Right forelimb (tissue), 1 donor: ENCODE data around the gene RHBDF2.

Source experiments
- DNase-seq: peaks from one replicate; pipeline ENCODE4 v3.0.0-alpha.2; 2018

The RHBDF2 gene

DNA sequence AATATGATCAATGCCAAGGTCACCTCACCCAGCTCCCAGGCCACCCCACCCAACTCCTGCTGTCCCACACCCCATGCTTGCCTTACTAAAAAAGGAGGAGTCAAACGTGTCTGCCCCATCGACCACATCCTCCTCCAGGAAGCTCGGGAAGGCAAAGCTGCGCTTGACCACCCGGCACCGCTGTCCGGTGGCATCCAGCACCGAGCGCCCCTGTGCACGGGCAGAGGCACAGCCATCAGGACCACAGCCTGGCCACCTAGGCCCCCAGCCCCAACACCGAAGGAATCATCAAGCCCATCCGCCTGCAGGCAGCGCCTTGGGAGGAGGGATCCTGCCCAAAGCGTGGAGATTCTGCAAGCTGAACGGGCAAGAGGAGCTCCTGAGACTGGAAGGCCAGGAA, 23.6 kb downstream of the RHBDF2 start:
- no peak for DNase-seq

DNA sequence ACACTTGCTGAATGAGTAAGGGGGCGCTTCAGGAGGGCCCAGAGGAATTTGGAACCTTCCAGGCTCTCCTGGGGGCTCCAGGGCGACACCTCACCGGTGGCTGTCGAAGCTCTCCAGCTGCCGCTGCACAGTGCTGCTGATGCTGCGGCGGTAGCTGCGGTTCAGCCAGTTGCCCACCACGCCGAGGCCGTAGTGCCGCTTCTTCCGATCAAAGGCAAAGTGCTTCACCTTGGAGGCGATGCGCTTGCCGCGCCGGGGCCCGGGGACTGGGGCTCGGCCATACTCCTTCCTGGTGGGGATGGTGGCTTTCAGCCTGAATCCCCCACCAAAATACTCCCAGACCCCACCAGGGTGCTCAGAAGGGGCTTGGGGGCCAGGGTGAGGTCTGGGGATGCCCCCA, 24.5 kb downstream of the RHBDF2 start:
- DNase-seq, result no peak

- no peak for DNase-seq
These were observed 25.9 kb downstream of the RHBDF2 start for GRCh38 chr17:76475302-76475701.

DNA sequence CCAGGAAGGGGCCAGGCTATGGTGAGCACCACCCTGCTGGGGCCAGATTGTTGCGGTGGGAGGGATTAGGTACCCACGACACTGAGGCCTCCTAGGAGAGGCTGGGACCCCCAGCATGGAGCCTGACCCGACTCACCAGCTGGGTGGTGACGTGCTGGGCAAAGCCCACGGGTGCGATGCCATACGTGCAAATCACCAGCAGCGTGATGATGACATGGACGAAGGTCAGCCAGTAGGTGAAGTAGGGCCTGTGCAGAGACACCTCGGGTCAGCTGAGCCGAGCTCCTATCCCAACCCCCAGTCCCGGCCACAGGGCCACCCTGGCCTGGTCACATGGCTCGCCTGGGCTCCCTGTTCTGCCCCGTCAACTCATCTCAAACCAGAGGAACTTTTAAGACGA, 26.3 kb downstream of the RHBDF2 start:
- no peak for DNase-seq

- DNase-seq, result no peak
These were observed 27.0 kb downstream of the RHBDF2 start for GRCh38 chr17:76474238-76474637.

- DNase-seq, result no peak
These were observed 27.7 kb downstream of the RHBDF2 start for GRCh38 chr17:76473541-76473985.

DNA sequence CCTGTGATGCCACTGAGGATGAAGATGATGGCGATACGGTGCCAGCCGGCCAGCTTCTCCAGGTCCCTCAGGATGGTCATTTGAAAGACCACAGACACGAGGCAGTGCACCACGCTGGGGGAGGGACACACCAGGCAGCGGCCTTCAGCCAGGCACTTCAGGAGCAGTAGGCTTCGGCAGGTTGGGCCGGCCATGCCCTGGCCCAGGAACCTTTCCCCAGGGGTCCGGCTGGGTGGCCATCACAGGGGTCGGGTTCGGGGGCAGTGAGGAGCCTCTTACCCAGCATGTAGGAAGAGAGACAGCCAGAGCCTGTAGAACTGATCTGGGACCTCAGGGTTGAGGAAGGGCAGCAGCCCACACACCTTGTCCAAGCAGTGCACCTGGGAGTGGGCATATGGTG, 28.5 kb downstream of the RHBDF2 start:
- DNase-seq, result no peak

GRCh38 chr17:76472258-76472645, 29.0 kb downstream of the RHBDF2 start:
- DNase-seq, result no peak

GRCh38 chr17:76471498-76472257, 29.5 kb downstream of the RHBDF2 start:
- DNase-seq, result no peak

DNA sequence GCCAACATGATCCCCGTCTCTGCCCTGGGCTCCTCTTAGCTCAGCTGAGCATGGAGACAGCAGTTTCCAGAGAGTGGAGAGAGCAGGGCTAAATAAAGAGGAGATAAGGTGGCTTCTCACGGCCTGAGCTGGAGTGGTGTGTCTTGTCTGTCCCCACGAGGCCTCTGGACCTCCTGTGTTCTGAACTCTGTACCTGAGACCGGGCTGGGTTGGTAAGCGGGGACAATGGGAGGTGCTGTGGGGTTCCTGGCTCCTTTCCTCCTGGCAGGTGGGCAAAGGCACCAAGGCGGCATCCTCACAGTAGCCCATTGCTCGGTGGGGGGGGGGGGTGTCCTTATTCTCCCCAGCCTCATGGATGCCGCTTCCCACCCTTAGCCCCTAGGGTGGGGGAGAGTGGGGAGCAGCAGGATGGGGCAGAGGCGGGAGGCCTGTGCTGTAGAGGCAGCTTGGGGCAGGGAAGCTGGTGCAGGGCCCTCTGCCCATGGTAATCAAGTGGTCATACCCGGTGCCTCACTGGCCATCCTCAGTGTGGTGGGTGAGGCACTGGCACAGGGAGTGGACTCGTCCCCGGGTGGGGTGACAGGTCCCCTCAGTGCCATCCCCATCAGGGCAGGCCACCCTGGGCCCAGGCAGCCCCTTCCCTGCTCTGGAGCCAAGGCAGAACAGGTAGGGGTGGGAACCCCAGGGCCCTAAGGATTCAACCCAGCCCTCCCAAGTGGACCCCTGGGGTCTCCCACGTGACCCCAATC, 31.1 kb downstream of the RHBDF2 start:
- no peak for DNase-seq

GRCh38 chr17:76469076-76469990, 31.9 kb downstream of the RHBDF2 start:
- no peak for DNase-seq

GRCh38 chr17:76468634-76469010, 32.6 kb downstream of the RHBDF2 start:
- no peak for DNase-seq

- DNase-seq, result no peak
These were observed 33.2 kb downstream of the RHBDF2 start for GRCh38 chr17:76467809-76468633.

GRCh38 chr17:76467366-76467765, 33.9 kb downstream of the RHBDF2 start, which contains the start of gene AANAT:
Gene AANAT (plus strand): TSS chr17:76467603. CDS start chr17:76468747, 1,144 bp downstream.
- DNase-seq, result no peak

DNA sequence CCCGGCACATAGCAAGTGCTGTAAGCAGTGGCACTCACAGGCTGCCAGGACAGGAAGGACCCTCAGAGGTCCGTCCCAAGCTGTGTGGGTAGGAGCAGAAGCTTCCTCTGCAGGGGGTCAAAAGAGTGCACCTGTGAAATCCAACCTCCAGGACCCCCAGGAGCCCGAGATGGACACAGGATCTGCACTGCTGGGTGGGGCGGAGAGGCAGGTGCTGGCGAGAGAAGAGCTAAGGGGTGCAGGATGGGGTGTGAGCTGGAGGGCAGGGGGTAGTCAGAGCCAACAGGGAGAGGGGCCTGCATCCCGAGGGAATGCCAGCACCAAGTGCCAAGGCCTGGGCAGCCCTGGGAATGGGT, 34.5 kb downstream of the RHBDF2 start:
- no peak for DNase-seq

- DNase-seq, result no peak
These were observed 38.5 kb downstream of the RHBDF2 start for GRCh38 chr17:76462556-76463290.

GRCh38 chr17:76461765-76462555, 39.3 kb downstream of the RHBDF2 start:
- no peak for DNase-seq

DNA sequence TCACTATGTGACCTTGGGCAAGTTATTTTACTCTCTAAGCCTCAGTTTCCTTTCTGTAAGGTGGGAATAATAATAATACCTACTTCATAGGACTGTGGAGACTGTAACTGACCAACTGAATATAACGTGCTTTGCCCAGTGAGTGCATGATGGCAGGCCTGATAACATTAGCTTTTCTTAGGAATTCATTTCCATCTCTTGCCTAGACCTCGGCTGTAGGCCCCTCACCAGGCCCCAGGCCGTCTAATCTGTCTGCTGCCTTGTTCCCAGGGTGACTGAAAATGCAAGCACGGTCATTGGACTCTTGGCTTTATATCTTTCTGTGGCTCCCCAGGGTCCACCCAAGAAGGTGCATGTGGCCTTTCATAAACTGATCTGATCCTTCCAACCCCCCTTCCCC, 41.5 kb downstream of the RHBDF2 start:
- no peak for DNase-seq

GRCh38 chr17:76458580-76459490, 42.4 kb downstream of the RHBDF2 start:
- DNase-seq, result no peak

DNA sequence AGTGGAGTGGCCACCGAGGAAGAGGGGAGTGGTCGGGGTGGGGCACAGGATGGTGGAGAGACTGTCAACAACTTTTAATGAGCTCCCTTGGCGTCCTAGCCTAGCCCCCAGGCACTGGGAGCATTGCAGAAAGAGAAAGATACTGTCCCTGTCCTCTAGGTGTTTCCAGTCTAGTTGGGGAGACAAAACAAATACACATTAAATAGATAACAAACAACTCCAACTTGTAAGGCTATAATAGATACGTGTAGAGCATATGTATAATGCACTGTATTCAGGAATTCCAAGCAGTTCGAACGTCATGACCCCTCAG, 47.8 kb downstream of the RHBDF2 start:
- DNase-seq, result no peak
